HepG2 (cell line): ENCODE data around the gene ZNF324B. TPM values are rescaled to one million over a fixed set of nuclear protein-coding genes. Genes with fewer than 3 reads are reported as not detected.

Experiments
- ATF1 ChIP-seq: IDR thresholded peaks from 2 replicates; pipeline ENCODE4 v1.6.1; 2016; ENCODE audit warnings: mild to moderate bottlenecking, control low read depth
- CSRNP2 ChIP-seq: sonication (generic); formaldehyde crosslinking; conservative IDR thresholded peaks from 2 replicates; pipeline ENCODE4 v1.8.0; 2022; ENCODE audit warnings: low read depth, missing genetic modification reagents
- MEIS1 ChIP-seq: sonication (generic); formaldehyde crosslinking; IDR thresholded peaks from 2 replicates; pipeline ENCODE4 v1.9.0; 2021; ENCODE audit warnings: mild to moderate bottlenecking, missing genetic modification reagents, moderate library complexity, borderline replicate concordance
- POLR2AphosphoS5 ChIP-seq: IDR thresholded peaks from 2 replicates; pipeline ENCODE4 v1.6.1; 2012; ENCODE audit warnings: low read depth, low read length
- PPARG ChIP-seq: conservative IDR thresholded peaks from 2 replicates; pipeline ENCODE4 v1.6.1; 2016; ENCODE audit warnings: missing biosample characterization, missing genetic modification reagents
- PRDM4 ChIP-seq: sonication (generic); formaldehyde crosslinking; IDR thresholded peaks from 2 replicates; pipeline ENCODE4 v1.9.0; 2021; ENCODE audit warnings: missing genetic modification reagents, borderline replicate concordance
- SMYD3 ChIP-seq: sonication (generic); formaldehyde crosslinking; IDR thresholded peaks from 2 replicates; pipeline ENCODE4 v1.8.1; 2023; ENCODE audit warnings: mild to moderate bottlenecking, missing genetic modification reagents
- ZBTB1 ChIP-seq: sonication (generic); formaldehyde crosslinking; IDR thresholded peaks from 2 replicates; pipeline ENCODE4 v1.4.0; 2020; ENCODE audit warnings: missing genetic modification reagents, borderline replicate concordance
- ZMYM2 ChIP-seq: sonication (generic); formaldehyde crosslinking; IDR thresholded peaks from 2 replicates; pipeline ENCODE4 v1.8.0; 2022; ENCODE audit warnings: mild to moderate bottlenecking, missing genetic modification reagents
- ZNF124 ChIP-seq: sonication (generic); formaldehyde crosslinking; IDR thresholded peaks from 2 replicates; pipeline ENCODE4 v1.4.0; 2020; ENCODE audit warnings: missing genetic modification reagents
- ZNF143 ChIP-seq: sonication (generic); formaldehyde crosslinking; IDR thresholded peaks from 2 replicates; pipeline ENCODE4 v1.4.0; 2020; ENCODE audit warnings: missing genetic modification reagents
- ZNF775 ChIP-seq: sonication (generic); formaldehyde crosslinking; IDR thresholded peaks from 2 replicates; pipeline ENCODE4 v1.4.0; 2020; ENCODE audit warnings: missing genetic modification reagents, mild to moderate bottlenecking, moderate library complexity, borderline replicate concordance
- ZNF792 ChIP-seq: IDR thresholded peaks from 2 replicates; pipeline ENCODE4 v1.6.1; 2016
- ZNF839 ChIP-seq: sonication (generic); formaldehyde crosslinking; IDR thresholded peaks from 2 replicates; pipeline ENCODE4 v1.4.0; 2020; ENCODE audit warnings: missing genetic modification reagents, mild to moderate bottlenecking, borderline replicate concordance
- ZNF841 ChIP-seq: sonication (generic); formaldehyde crosslinking; IDR thresholded peaks from 2 replicates; pipeline ENCODE4 v1.8.1; 2023; ENCODE audit warnings: missing genetic modification reagents, borderline replicate concordance
- ZNF850 ChIP-seq: sonication (generic); formaldehyde crosslinking; conservative IDR thresholded peaks from 2 replicates; pipeline ENCODE4 v1.9.0; 2021; ENCODE audit warnings: mild to moderate bottlenecking, missing genetic modification reagents
- polyA plus RNA-seq, 8 experiments: library from polyadenylated mRNA; depleted of rRNA in 3 of 8; stranded (reverse) in 7 of 8; unstranded in 1 of 8; fragments of >200 nt; fragmentation: Illumina TruSeq in 4 of 8; extraction: Trizol in 4 of 8; gene quantifications; 2 replicates each; pipeline versions ENCODE4 v1.2.1 to v1.2.3, GENCODE V29; 2011 to 2016; ENCODE audit warnings: low read depth in 4 of 8, missing spikeins in 1 of 8, mixed read lengths in 1 of 8; ENCODE audit not compliant: insufficient read depth in 1 of 8
- total RNA-seq, 5 experiments: library from RNA; depleted of rRNA; stranded (reverse); fragments of >200 nt; fragmentation: Illumina TruSeq; extraction: Trizol; gene quantifications; 2 replicates each; pipeline ENCODE4 v1.2.3, GENCODE V29; 2016; ENCODE audit warnings: low read depth in 1 of 5
- TF ChIP-seq, protein P1 (sequence below): sonication (generic); formaldehyde crosslinking; IDR thresholded peaks from 2 replicates; pipeline ENCODE4 v1.4.0; 2020; ENCODE audit warnings: mild to moderate bottlenecking, missing genetic modification reagents
- TF ChIP-seq, protein P2 (sequence below): sonication (generic); formaldehyde crosslinking; IDR thresholded peaks from 2 replicates; pipeline ENCODE4 v1.5.1; 2020; ENCODE audit warnings: missing genetic modification reagents, mild to moderate bottlenecking, borderline replicate concordance
- TF ChIP-seq, protein P3 (sequence below): sonication (generic); formaldehyde crosslinking; IDR thresholded peaks from 2 replicates; pipeline ENCODE4 v1.5.0; 2020; ENCODE audit warnings: mild to moderate bottlenecking, missing genetic modification reagents

ZNF324B gene
- total and polyA plus RNA-seq, 2 of the 13 experiments (the other 11 are each of a cell fraction or from before 2014, with no cell fraction given) = 0.53 to 3.0 TPM

- TF ChIP-seq, protein P1, sequence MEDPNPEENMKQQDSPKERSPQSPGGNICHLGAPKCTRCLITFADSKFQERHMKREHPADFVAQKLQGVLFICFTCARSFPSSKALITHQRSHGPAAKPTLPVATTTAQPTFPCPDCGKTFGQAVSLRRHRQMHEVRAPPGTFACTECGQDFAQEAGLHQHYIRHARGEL (CRISPR knock-in tag) = no peak
- TF ChIP-seq ATF1 (CRISPR knock-in tag) = peak; percentile 78
- no peak; the same call in 1 of the 2 replicates for TF ChIP-seq POLR2AphosphoS5
- TF ChIP-seq ZMYM2 (CRISPR knock-in tag) = no peak
- TF ChIP-seq ZNF841 (CRISPR knock-in tag) = no peak
- peak; percentile 79 for TF ChIP-seq MEIS1 (CRISPR knock-in tag)
- TF ChIP-seq, protein P2, sequence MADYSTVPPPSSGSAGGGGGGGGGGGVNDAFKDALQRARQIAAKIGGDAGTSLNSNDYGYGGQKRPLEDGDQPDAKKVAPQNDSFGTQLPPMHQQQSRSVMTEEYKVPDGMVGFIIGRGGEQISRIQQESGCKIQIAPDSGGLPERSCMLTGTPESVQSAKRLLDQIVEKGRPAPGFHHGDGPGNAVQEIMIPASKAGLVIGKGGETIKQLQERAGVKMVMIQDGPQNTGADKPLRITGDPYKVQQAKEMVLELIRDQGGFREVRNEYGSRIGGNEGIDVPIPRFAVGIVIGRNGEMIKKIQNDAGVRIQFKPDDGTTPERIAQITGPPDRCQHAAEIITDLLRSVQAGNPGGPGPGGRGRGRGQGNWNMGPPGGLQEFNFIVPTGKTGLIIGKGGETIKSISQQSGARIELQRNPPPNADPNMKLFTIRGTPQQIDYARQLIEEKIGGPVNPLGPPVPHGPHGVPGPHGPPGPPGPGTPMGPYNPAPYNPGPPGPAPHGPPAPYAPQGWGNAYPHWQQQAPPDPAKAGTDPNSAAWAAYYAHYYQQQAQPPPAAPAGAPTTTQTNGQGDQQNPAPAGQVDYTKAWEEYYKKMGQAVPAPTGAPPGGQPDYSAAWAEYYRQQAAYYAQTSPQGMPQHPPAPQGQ (CRISPR knock-in tag) = no peak
- TF ChIP-seq PRDM4 = no peak
- TF ChIP-seq, protein P3, sequence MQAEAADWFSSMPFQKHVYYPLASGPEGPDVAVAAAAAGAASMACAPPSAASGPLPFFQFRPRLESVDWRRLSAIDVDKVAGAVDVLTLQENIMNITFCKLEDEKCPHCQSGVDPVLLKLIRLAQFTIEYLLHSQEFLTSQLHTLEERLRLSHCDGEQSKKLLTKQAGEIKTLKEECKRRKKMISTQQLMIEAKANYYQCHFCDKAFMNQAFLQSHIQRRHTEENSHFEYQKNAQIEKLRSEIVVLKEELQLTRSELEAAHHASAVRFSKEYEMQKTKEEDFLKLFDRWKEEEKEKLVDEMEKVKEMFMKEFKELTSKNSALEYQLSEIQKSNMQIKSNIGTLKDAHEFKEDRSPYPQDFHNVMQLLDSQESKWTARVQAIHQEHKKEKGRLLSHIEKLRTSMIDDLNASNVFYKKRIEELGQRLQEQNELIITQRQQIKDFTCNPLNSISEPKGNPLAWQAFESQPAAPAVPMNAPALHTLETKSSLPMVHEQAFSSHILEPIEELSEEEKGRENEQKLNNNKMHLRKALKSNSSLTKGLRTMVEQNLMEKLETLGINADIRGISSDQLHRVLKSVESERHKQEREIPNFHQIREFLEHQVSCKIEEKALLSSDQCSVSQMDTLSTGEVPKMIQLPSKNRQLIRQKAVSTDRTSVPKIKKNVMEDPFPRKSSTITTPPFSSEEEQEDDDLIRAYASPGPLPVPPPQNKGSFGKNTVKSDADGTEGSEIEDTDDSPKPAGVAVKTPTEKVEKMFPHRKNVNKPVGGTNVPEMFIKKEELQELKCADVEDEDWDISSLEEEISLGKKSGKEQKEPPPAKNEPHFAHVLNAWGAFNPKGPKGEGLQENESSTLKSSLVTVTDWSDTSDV (CRISPR knock-in tag) = 0 out of 2 replicates have a peak, but pooled peaks have one; percentile 84
- no peak for TF ChIP-seq ZNF124 (CRISPR knock-in tag)
- TF ChIP-seq ZNF775 (CRISPR knock-in tag) = no peak
- 0 out of 2 replicates have a peak, but pooled peaks have one; percentile 19 for TF ChIP-seq ZNF792 (CRISPR knock-in tag)
- TF ChIP-seq ZNF143 (CRISPR knock-in tag) = peak; percentile 95
- no peak for TF ChIP-seq SMYD3 (CRISPR knock-in tag)
- TF ChIP-seq PPARG (CRISPR knock-in tag) = no peak; the same call in 1 of the 2 replicates
- TF ChIP-seq ZNF850 (CRISPR knock-in tag) = no peak; the same call in 1 of the 2 replicates
- peak; percentile 78; the same call in 1 of the 2 replicates for TF ChIP-seq ZNF839 (CRISPR knock-in tag)
- TF ChIP-seq ZBTB1 (CRISPR knock-in tag) = no peak
- TF ChIP-seq CSRNP2 (CRISPR knock-in tag) = no peak
Observed at GRCh38 chr19:58475714-58476497, 24.5 kb downstream of the ZNF324B start, which contains the start of gene ZNF446 (continued).
